ENCODE measurements around the gene HEATR1. TPM values are rescaled to one million over a fixed set of nuclear protein-coding genes. Genes with fewer than 3 reads are reported as not detected.

HEATR1 gene
- total and polyA plus RNA-seq, 11 donors, result 2.4 to 17.2 (median 9.9) TPM

DNA sequence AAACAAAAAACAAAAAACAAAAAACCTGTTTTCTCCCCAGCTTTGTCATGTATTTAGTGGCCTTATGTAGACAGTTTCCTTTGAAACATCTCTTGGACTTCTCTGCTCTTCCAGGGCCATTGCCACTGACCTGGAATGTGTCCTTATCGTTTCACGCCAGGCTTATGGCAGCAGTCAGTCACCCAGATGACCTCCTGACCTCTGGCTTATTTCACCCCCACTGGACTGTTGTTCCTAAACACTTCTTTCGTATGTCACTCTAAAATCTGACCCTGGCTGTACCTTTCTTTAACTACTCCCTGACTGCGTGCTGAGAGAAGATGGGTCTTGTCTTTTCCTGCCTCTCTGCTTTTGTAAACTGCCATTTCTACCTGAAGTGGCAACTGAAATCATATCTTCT lies 71.5 kb downstream of the HEATR1 start:
- peak overlapping the region in 6 of 12 donors; percentile 42 to 58 (median 55) for H3K27ac ChIP-seq
- no peaks in the 10 kb centered on the region for H3K9me3 ChIP-seq
- WGBS, 4 donors, result 53 to 64% (median 58%) methylated on average over 4 of the region's 4 CpGs
- peak in 2 of 4 donors; percentile 29 to 30 for ATAC-seq
- intact Hi-C loops (cut with DNase I), result loop anchor here in 8 of 10 donors (5.0 to 10.0 kb wide), 3 partner anchors 426 to 431 kb away; no protein-coding TSS in a partner anchor
- no peaks in the 10 kb centered on the region for H3K27me3 ChIP-seq
- no peak overlapping the region for H3K4me3 ChIP-seq
- DNase-seq, result no peak
- peaks cover 0 to 61% (median 33%) of the 10 kb centered on the region in 9 donors for H3K36me3 ChIP-seq
- TF ChIP-seq POLR2A (IDR thresholded peaks at IDR 0.05), result no peak
- TF ChIP-seq, protein P1, sequence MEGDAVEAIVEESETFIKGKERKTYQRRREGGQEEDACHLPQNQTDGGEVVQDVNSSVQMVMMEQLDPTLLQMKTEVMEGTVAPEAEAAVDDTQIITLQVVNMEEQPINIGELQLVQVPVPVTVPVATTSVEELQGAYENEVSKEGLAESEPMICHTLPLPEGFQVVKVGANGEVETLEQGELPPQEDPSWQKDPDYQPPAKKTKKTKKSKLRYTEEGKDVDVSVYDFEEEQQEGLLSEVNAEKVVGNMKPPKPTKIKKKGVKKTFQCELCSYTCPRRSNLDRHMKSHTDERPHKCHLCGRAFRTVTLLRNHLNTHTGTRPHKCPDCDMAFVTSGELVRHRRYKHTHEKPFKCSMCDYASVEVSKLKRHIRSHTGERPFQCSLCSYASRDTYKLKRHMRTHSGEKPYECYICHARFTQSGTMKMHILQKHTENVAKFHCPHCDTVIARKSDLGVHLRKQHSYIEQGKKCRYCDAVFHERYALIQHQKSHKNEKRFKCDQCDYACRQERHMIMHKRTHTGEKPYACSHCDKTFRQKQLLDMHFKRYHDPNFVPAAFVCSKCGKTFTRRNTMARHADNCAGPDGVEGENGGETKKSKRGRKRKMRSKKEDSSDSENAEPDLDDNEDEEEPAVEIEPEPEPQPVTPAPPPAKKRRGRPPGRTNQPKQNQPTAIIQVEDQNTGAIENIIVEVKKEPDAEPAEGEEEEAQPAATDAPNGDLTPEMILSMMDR (IDR thresholded peaks at IDR 0.05), result no peak
- H3K4me1 ChIP-seq, result peaks cover 0 to 41% (median 16%) of the 10 kb centered on the region in 12 donors

DNA sequence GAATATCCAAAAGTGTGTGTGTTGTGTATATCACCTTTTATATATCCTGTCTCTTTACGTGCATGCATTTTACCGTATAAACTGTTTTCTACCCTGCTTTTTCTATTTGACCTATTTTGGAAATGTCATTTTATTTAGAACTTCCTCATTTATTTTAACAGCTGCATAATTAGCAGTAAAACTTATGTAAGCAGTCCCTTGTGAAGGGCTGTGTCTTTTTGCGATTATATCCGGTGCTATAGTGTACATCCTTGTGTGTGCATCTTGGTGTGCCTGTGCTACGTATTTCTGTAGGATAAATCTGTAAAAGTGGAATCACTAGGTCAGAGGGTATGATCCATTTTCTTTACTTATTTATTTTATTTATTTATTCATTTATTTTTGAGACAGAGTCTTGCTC lies 73.4 kb downstream of the HEATR1 start:
- no peak overlapping the region for H3K4me3 ChIP-seq
- WGBS, 4 donors, result 77 to 81% (median 79%) methylated on average over 5 of the region's 5 CpGs
- no peaks in the 10 kb centered on the region for H3K27me3 ChIP-seq
- DNase-seq (no peak), ATAC-seq (no peak)
- no peaks in the 10 kb centered on the region for H3K9me3 ChIP-seq
- intact Hi-C loops (cut with DNase I), result loop anchor here in 8 of 10 donors (5.0 to 10.0 kb wide), 3 partner anchors 424 to 429 kb away; no protein-coding TSS in a partner anchor
- H3K36me3 ChIP-seq, result peaks cover 0 to 69% (median 42%) of the 10 kb centered on the region in 9 donors
- peak overlapping the region in 1 of 12 donors; percentile 55 for H3K27ac ChIP-seq
- peaks cover 0 to 44% (median 16%) of the 10 kb centered on the region in 12 donors for H3K4me1 ChIP-seq
- TF ChIP-seq, protein P1 (IDR thresholded peaks at IDR 0.05), result no peak
- TF ChIP-seq POLR2A (IDR thresholded peaks at IDR 0.05), result no peak

DNA sequence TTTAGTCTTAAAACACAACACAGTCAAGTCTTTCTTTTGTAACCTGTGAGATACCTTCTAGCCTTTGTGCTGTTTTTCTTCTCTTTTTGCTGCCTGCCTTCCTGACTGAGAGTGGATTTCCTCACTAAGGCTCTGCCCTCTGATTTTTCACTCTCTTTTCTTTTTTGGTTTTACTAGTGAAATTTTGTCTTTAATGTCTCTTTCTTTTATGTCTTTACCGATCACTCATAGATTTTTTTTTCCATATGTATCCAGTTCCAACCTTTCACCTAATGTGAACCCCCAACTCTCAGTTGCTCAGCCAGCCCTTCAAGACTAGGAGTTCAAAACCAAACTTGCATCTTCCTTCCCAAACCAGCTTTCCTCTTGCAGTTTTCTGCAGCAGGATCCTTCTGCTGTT lies 74.0 kb downstream of the HEATR1 start:
- H3K4me1 ChIP-seq, result peaks cover 0 to 46% (median 15%) of the 10 kb centered on the region in 12 donors
- peak overlapping the region in 2 of 12 donors; percentile 3 to 40 for H3K27ac ChIP-seq
- no peaks in the 10 kb centered on the region for H3K27me3 ChIP-seq
- 82 to 95% (median 86%) methylated on average over 1 of the region's 1 CpG for WGBS, 4 donors
- H3K36me3 ChIP-seq, result peaks cover 0 to 68% (median 40%) of the 10 kb centered on the region in 9 donors
- intact Hi-C loops (cut with DNase I), result loop anchor here in 8 of 10 donors (5.0 to 10.0 kb wide), 3 partner anchors 423 to 428 kb away; no protein-coding TSS in a partner anchor
- TF ChIP-seq POLR2A (IDR thresholded peaks at IDR 0.05), result no peak
- TF ChIP-seq, protein P1 (IDR thresholded peaks at IDR 0.05), result no peak
- ATAC-seq, result no peak
- H3K4me3 ChIP-seq, result no peak overlapping the region
- no peak for DNase-seq
- H3K9me3 ChIP-seq, result no peaks in the 10 kb centered on the region

DNA sequence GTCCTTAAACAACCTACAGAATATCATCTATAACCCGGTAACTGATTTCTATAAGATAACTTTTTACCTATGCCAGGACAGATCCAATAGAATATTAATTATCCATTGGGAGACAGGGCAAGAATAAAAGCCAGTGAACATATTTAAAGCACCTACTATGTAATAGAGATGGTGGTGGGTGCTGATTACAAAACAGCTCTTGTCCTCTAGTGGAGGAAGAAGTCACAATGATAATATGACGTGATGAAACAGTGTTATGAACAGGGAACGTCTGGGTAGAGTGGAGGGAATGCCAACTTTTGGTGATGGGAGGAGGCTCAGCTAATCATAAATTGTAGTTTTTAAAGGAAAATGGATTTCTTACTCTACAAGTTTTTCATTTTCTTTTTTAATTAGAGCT lies 78.2 kb downstream of the HEATR1 start:
- TF ChIP-seq POLR2A (IDR thresholded peaks at IDR 0.05), result no peak
- TF ChIP-seq, protein P1 (IDR thresholded peaks at IDR 0.05), result no peak
- H3K27ac ChIP-seq, result no peak overlapping the region
- 65 to 73% (median 69%) methylated on average over 3 of the region's 3 CpGs for WGBS, 4 donors
- no peaks in the 10 kb centered on the region for H3K27me3 ChIP-seq
- H3K4me1 ChIP-seq, result peaks cover 0 to 36% (median 11%) of the 10 kb centered on the region in 12 donors
- no peaks in the 10 kb centered on the region for H3K9me3 ChIP-seq
- DNase-seq, result no peak
- intact Hi-C loops (cut with DNase I), result no loop called here
- peaks cover 0 to 53% (median 26%) of the 10 kb centered on the region in 9 donors for H3K36me3 ChIP-seq
- no peak overlapping the region for H3K4me3 ChIP-seq
- no peak for ATAC-seq
